ENCODE results near the gene IGFL1. TPM values are rescaled to one million over a fixed set of nuclear protein-coding genes. Genes with fewer than 3 reads are reported as not detected.

IGFL1 gene
- total and polyA plus RNA-seq, 4 donors = not detected

Other genes with a start within 250 kb of the IGFL1 start
- 10 to 100 TPM in 1 of 2 donors, 1 to 10 TPM in 1; 7.8 to 21.0 TPM for gene CCDC61, start 234.3 kb upstream of the IGFL1 start, total RNA-seq
- gene CCDC61, start 234.3 kb upstream of the IGFL1 start, polyA plus RNA-seq = 10 to 100 TPM in 1 of 2 donors, 1 to 10 TPM in 1; 9.4 to 12.5 TPM
- gene PGLYRP1, start 206.7 kb upstream of the IGFL1 start, total RNA-seq = 1 to 10 TPM; 1.1 to 1.3 TPM
- gene PGLYRP1, start 206.7 kb upstream of the IGFL1 start, polyA plus RNA-seq = 10 to 100 TPM in 1 of 2 donors, 1 to 10 TPM in 1; 1.0 to 21.7 TPM
- not detected for gene IGFL4, start 188.7 kb upstream of the IGFL1 start, total RNA-seq
- not detected for gene IGFL4, start 188.7 kb upstream of the IGFL1 start, polyA plus RNA-seq
- not detected for gene IGFL3, start 105.1 kb upstream of the IGFL1 start, total RNA-seq
- not detected for gene IGFL3, start 105.1 kb upstream of the IGFL1 start, polyA plus RNA-seq
- not detected for gene IGFL2, start 81.5 kb upstream of the IGFL1 start, total RNA-seq
- not detected for gene IGFL2, start 81.5 kb upstream of the IGFL1 start, polyA plus RNA-seq
- 100 to 1,000 TPM in 1 of 2 donors, 10 to 100 TPM in 1; 85.5 to 315 TPM for gene HIF3A, start 67.3 kb downstream of the IGFL1 start, total RNA-seq
- 10 to 100 TPM; 24.1 to 41.3 TPM for gene HIF3A, start 67.3 kb downstream of the IGFL1 start, polyA plus RNA-seq
- 10 to 100 TPM; 52.9 to 69.8 TPM for gene PPP5C, start 117.3 kb downstream of the IGFL1 start, total RNA-seq
- 10 to 100 TPM; 48.5 to 56.4 TPM for gene PPP5C, start 117.3 kb downstream of the IGFL1 start, polyA plus RNA-seq
- gene CCDC8, start 183.8 kb downstream of the IGFL1 start, total RNA-seq = 10 to 100 TPM; 19.7 to 45.7 TPM
- 1 to 10 TPM; 3.9 to 6.2 TPM for gene CCDC8, start 183.8 kb downstream of the IGFL1 start, polyA plus RNA-seq
- gene PNMA8C, start 199.2 kb downstream of the IGFL1 start, total RNA-seq = 1 to 10 TPM in 1 of 2 donors, under 1 TPM in 1; 0.77 to 1.2 TPM
- gene PNMA8C, start 199.2 kb downstream of the IGFL1 start, polyA plus RNA-seq = under 1 TPM; 0.04 to 0.17 TPM
- 10 to 100 TPM in 1 of 2 donors, 1 to 10 TPM in 1; 8.4 to 13.1 TPM for gene PNMA8A, start 241.8 kb downstream of the IGFL1 start, total RNA-seq
- 1 to 10 TPM in 1 of 2 donors, under 1 TPM in 1; 0.37 to 2.3 TPM for gene PNMA8A, start 241.8 kb downstream of the IGFL1 start, polyA plus RNA-seq